Loucy (cell line): ENCODE measurements around the gene SIGLEC11.

Experiments used
- H2AFZ ChIP-seq: fragments of 200-600 bp; sonication (generic); 2 replicates; pipeline ENCODE4 v1.6.0; 2016; ENCODE audit warnings: antibody characterized with exemption, mild to moderate bottlenecking, low read length, moderate library complexity
- H3F3A ChIP-seq: fragments of 200-600 bp; 2 replicates; pipeline ENCODE4 v1.6.0; 2016; ENCODE audit warnings: antibody characterized with exemption, low read depth, mild to moderate bottlenecking
- H3K27me3 ChIP-seq: fragments of 200-600 bp; sonication (generic); 2 replicates; pipeline ENCODE4 v1.6.1; 2014; ENCODE audit warnings: low read length, mild to moderate bottlenecking; ENCODE audit not compliant: insufficient read depth, poor library complexity, severe bottlenecking
- H3K36me3 ChIP-seq: fragments of 200-600 bp; sonication (generic); 2 replicates; pipeline ENCODE4 v1.6.1; 2016; ENCODE audit warnings: low read length; ENCODE audit not compliant: insufficient read depth
- H3K4me1 ChIP-seq: fragments of 200-600 bp; sonication (generic); 2 replicates; pipeline ENCODE4 v1.5.1; 2014; ENCODE audit warnings: low read length, mild to moderate bottlenecking; ENCODE audit not compliant: insufficient read depth, poor library complexity, severe bottlenecking
- H3K4me2 ChIP-seq: fragments of 200-600 bp; sonication (generic); 2 replicates; pipeline ENCODE4 v1.6.0; 2014; ENCODE audit warnings: antibody characterized with exemption, low read length, low read depth, mild to moderate bottlenecking; ENCODE audit not compliant: poor library complexity, severe bottlenecking
- H3K4me3 ChIP-seq: fragments of 200-600 bp; sonication (generic); 2 replicates; pipeline ENCODE4 v1.5.1; 2014; ENCODE audit warnings: low read length, mild to moderate bottlenecking, mixed read lengths; ENCODE audit not compliant: poor library complexity, severe bottlenecking
- H3K79me2 ChIP-seq: fragments of 200-600 bp; sonication (generic); 2 replicates; pipeline ENCODE4 v1.6.1; 2014; ENCODE audit warnings: low read length; ENCODE audit not compliant: insufficient read depth
- H3K9ac ChIP-seq: fragments of 200-600 bp; sonication (generic); 2 replicates; pipeline ENCODE4 v1.6.0; 2014; ENCODE audit warnings: mild to moderate bottlenecking, low read depth, low read length, moderate library complexity; ENCODE audit not compliant: poor library complexity, severe bottlenecking
- H3K9me2 ChIP-seq: fragments of 200-600 bp; sonication (generic); replicated peaks from 2 replicates; pipeline ENCODE4 v1.6.1; 2016; ENCODE audit warnings: low read depth, low read length, mixed read lengths
- H3K9me3 ChIP-seq: fragments of 200-600 bp; sonication (generic); 2 replicates; pipeline ENCODE4 v1.6.1; 2014; ENCODE audit warnings: mild to moderate bottlenecking, antibody characterized with exemption, low read length, low read depth; ENCODE audit not compliant: insufficient read depth
- H4K20me1 ChIP-seq: fragments of 200-600 bp; sonication (generic); 2 replicates; pipeline ENCODE4 v1.6.0; 2014; ENCODE audit warnings: antibody characterized with exemption, low read length, mild to moderate bottlenecking; ENCODE audit not compliant: insufficient read depth, poor library complexity, severe bottlenecking
- EZH2phosphoT487 ChIP-seq: fragments of 200-600 bp; IDR thresholded peaks from 2 replicates; pipeline ENCODE4 v1.6.1; 2018; ENCODE audit warnings: antibody characterized with exemption, mild to moderate bottlenecking, moderate library complexity, borderline replicate concordance
- TF ChIP-seq, protein P1 (sequence below): fragments of 200-600 bp; sonication (generic); conservative IDR thresholded peaks from 2 replicates; pipeline ENCODE4 v1.5.1; 2014; ENCODE audit warnings: mild to moderate bottlenecking, antibody characterized with exemption, low read length

The SIGLEC11 gene

DNA sequence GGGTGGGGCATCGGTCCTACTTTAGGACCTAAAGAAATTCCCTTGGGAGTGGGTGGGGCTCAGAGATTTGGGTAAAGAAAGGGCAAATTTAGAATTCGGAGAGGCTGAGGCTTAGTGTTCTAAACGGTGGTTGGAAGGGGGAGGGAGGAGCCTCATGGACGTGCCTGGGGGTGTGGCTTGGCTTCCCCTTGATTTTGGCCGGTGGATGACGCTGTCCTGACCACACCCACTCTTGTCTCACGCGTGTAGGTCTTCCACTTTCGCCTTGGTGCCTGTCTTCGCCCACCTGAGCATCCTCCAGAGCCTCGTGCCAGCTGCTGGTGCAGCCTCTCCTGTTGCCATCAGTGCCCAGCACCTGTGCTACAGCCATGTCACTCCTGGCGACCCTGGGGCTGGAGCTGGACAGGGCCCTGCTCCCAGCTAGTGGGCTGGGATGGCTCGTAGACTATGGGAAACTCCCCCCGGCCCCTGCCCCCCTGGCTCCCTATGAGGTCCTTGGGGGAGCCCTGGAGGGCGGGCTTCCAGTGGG, 30.4 kb downstream of the SIGLEC11 start:
- Histone ChIP-seq H3K4me2 (peak overlapping the region; percentile 96), H3F3A (peaks cover 21% of the 10 kb centered on the region; the same call in 1 of the 2 replicates), H4K20me1 (peaks cover 29% of the 10 kb centered on the region), H3K4me3 (peak overlapping the region; percentile 88), H3K9me2 (no peaks in the 10 kb centered on the region), H2AFZ (no peak overlapping the region), H3K79me2 (peaks cover 50% of the 10 kb centered on the region), H3K36me3 (peaks cover 3% of the 10 kb centered on the region; the same call in 1 of the 2 replicates), H3K9ac (no peak overlapping the region), H3K27me3 (peaks cover 7% of the 10 kb centered on the region), H3K4me1 (peaks cover 46% of the 10 kb centered on the region), H3K9me3 (no peaks in the 10 kb centered on the region)
- TF ChIP-seq, protein P1, sequence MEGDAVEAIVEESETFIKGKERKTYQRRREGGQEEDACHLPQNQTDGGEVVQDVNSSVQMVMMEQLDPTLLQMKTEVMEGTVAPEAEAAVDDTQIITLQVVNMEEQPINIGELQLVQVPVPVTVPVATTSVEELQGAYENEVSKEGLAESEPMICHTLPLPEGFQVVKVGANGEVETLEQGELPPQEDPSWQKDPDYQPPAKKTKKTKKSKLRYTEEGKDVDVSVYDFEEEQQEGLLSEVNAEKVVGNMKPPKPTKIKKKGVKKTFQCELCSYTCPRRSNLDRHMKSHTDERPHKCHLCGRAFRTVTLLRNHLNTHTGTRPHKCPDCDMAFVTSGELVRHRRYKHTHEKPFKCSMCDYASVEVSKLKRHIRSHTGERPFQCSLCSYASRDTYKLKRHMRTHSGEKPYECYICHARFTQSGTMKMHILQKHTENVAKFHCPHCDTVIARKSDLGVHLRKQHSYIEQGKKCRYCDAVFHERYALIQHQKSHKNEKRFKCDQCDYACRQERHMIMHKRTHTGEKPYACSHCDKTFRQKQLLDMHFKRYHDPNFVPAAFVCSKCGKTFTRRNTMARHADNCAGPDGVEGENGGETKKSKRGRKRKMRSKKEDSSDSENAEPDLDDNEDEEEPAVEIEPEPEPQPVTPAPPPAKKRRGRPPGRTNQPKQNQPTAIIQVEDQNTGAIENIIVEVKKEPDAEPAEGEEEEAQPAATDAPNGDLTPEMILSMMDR = no peak

GRCh38 chr19:49929611-49930482, 31.1 kb downstream of the SIGLEC11 start:
- Histone ChIP-seq H3K79me2 (peaks cover 57% of the 10 kb centered on the region), H3K36me3 (peaks cover 3% of the 10 kb centered on the region; the same call in 1 of the 2 replicates), H4K20me1 (peaks cover 36% of the 10 kb centered on the region)

DNA sequence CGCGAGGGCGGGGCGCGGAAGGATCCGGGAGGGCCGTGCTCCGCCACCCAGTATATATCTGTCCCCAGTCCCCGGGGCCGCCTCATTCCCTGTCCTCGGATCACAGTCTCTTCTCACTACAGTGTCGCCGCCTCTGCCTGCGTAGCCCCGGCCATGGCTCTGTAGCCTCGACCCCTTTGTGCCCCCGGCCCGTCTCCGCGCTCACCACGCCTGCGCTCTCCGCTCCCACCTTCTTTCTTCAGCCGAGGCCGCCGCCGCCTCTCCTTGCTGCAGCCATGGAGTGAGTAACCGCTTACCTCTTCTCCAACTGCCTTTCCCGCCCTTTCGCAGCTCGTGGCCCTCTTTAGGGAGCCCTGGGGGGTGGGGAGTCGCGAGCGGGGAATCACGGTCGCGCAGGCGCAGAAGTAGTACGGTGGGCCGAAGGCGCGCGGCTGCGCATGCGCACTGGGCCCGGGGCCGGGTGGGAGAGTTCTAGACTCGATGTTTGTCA, 31.8 kb downstream of the SIGLEC11 start, which contains the start of the genes ATF5 and NUP62:
TSS of gene ATF5 (plus strand) at position 85 of the 490 bp plus-strand sequence. CDS start 1,646 bp downstream, outside the sequence.
TSS of gene NUP62 (minus strand) at position 384 of the 490 bp plus-strand sequence. CDS start 19,697 bp downstream, outside the sequence.
- Histone ChIP-seq H3K79me2 (peaks cover 64% of the 10 kb centered on the region), H3K4me3 (peak within 1 kb of the TSS; percentile 88), H3K9ac (peak within 1 kb of the TSS; percentile 97), H3K4me1 (peaks cover 57% of the 10 kb centered on the region), H3K9me3 (no peaks in the 10 kb centered on the region), H4K20me1 (peaks cover 43% of the 10 kb centered on the region), H3K36me3 (peaks cover 9% of the 10 kb centered on the region; the same call in 1 of the 2 replicates), H3K27me3 (peaks cover 7% of the 10 kb centered on the region), H3K4me2 (peak within 1 kb of the TSS; percentile 96), H2AFZ (peak within 1 kb of the TSS; percentile 63), H3K9me2 (no peaks in the 10 kb centered on the region), H3F3A (peaks cover 21% of the 10 kb centered on the region; the same call in 1 of the 2 replicates)
- no peak for TF ChIP-seq EZH2phosphoT487
- TF ChIP-seq, protein P1 = no peak

More at GRCh38 chr19:49929611-49930482, 31.1 kb downstream of the SIGLEC11 start:
- Histone ChIP-seq H3K9me2 (no peaks in the 10 kb centered on the region), H3K4me3 (peak overlapping the region; percentile 88), H2AFZ (peak overlapping the region; percentile 63), H3K9me3 (no peaks in the 10 kb centered on the region), H3K27me3 (peaks cover 7% of the 10 kb centered on the region), H3K4me1 (peaks cover 50% of the 10 kb centered on the region), H3K4me2 (peak overlapping the region; percentile 96), H3K9ac (peak overlapping the region; percentile 97), H3F3A (peaks cover 21% of the 10 kb centered on the region; the same call in 1 of the 2 replicates)
- TF ChIP-seq EZH2phosphoT487 = no peak
- TF ChIP-seq, protein P1 = no peak
